Fibroblast of lung (primary cell): ENCODE measurements around the gene PCID2.

Source experiments
- EZH2 ChIP-seq: IDR thresholded peaks from 2 replicates; pipeline ENCODE4 v1.5.1; 2012; ENCODE audit warnings: low read length, control low read depth, mild to moderate bottlenecking; ENCODE audit errors: missing control alignments
- TF ChIP-seq, protein P1 (sequence below), 2 donors: IDR thresholded peaks in 1 of 2; conservative IDR thresholded peaks in 1 of 2; 1 replicate in 1 of 2; 2 replicates in 1 of 2; pipeline ENCODE4 v1.5.1; 2011 to 2012; ENCODE audit warnings: low read length in 2 of 2, control low read depth in 1 of 2, inconsistent platforms in 1 of 2, low read depth in 1 of 2, mild to moderate bottlenecking in 1 of 2

DNA sequence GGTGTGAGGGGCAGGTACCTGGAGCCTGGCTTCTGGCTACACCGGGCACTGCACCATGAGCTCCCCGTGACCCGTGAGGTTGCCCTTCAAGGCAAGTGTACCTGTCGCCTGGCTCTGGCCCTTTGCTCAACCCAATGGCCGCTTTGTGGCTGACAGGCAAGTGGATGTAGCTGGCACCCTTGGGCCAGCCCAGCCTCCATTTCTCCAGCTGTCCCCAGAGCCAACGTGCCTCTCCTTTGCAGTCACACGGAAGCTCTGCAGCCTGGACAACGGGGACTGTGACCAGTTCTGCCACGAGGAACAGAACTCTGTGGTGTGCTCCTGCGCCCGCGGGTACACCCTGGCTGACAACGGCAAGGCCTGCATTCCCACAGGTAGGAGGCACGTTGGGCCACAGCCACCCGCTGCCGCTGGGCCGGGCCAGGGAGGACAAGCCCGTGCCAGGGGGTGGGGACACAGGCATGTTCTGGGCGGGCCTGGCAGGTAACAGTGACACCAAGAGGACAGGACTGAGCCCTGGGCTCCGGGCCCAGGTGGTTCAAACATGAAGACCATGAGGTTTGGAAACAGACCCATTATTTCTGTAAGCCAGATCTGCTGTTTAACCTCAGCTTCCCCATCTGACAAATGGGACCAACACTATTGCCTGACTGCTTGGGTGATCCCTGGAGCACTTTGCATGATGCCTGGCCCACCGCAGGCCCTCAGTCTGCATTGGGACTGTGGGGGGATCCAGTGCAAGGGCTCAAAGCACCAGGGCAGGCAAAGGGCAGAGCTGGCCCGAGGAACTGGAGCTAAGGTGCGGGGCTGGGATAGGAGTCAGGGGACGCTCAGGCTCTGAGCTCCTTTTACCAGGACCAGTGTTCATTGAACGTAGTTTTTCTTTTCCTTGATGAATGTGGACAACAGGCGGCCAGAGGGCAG lies 67.5 kb downstream of the PCID2 start:
- TF ChIP-seq, protein P1, sequence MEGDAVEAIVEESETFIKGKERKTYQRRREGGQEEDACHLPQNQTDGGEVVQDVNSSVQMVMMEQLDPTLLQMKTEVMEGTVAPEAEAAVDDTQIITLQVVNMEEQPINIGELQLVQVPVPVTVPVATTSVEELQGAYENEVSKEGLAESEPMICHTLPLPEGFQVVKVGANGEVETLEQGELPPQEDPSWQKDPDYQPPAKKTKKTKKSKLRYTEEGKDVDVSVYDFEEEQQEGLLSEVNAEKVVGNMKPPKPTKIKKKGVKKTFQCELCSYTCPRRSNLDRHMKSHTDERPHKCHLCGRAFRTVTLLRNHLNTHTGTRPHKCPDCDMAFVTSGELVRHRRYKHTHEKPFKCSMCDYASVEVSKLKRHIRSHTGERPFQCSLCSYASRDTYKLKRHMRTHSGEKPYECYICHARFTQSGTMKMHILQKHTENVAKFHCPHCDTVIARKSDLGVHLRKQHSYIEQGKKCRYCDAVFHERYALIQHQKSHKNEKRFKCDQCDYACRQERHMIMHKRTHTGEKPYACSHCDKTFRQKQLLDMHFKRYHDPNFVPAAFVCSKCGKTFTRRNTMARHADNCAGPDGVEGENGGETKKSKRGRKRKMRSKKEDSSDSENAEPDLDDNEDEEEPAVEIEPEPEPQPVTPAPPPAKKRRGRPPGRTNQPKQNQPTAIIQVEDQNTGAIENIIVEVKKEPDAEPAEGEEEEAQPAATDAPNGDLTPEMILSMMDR (conservative IDR thresholded peaks at IDR 0.05 in 1 of 2, IDR thresholded peaks at IDR 0.05 in 1 of 2; ENCODE audit: low read depth in 1 of 2, low read length in 2 of 2), result no peak
- no peak for TF ChIP-seq EZH2
